ENCODE measurements around the gene CAMP.
A peak's percentile ranks its signal among the peaks of the same experiment; 100 is the strongest.
"Not testable (repeated sequence)": the region's sequence is repeated elsewhere in the genome, so short reads cannot be mapped to it uniquely, and the experiment has no call there.

Gene CAMP

GRCh38 chr3:48256557-48256956 lies 33.3 kb downstream of the CAMP start:
- no peak for DNase-seq (ENCODE audit: low read depth, low spot score)

- DNase-seq (ENCODE audit: low read depth, low spot score): no peak
These were observed 35.2 kb downstream of the CAMP start for GRCh38 chr3:48258530-48258929.

- DNase-seq (ENCODE audit: low read depth, low spot score): no peak
These were observed 44.5 kb downstream of the CAMP start for GRCh38 chr3:48267782-48268181.

GRCh38 chr3:48268381-48268935 lies 45.2 kb downstream of the CAMP start:
- no peak for DNase-seq (ENCODE audit: low read depth, low spot score)

- DNase-seq (ENCODE audit: low read depth, low spot score): no peak
These were observed 45.8 kb downstream of the CAMP start for GRCh38 chr3:48268936-48269561.

- no peak for DNase-seq (ENCODE audit: low read depth, low spot score)
These were observed 46.3 kb downstream of the CAMP start for GRCh38 chr3:48269592-48269991.

- DNase-seq (ENCODE audit: low read depth, low spot score): no peak
These were observed 47.0 kb downstream of the CAMP start for GRCh38 chr3:48270306-48270705.

GRCh38 chr3:48271223-48271622 lies 47.9 kb downstream of the CAMP start:
- not testable (repeated sequence) for DNase-seq (ENCODE audit: low read depth, low spot score)

GRCh38 chr3:48271763-48272498 lies 48.6 kb downstream of the CAMP start:
- DNase-seq (ENCODE audit: low read depth, low spot score): no peak

GRCh38 chr3:48273594-48274211 lies 50.4 kb downstream of the CAMP start:
- DNase-seq (ENCODE audit: low read depth, low spot score): peak; percentile 83

- no peak for DNase-seq (ENCODE audit: low read depth, low spot score)
These were observed 51.2 kb downstream of the CAMP start for GRCh38 chr3:48274452-48274851.

All from ELF-1 (cell line).